Measurements from ENCODE around the gene KSR2. TPM values are rescaled to one million over a fixed set of nuclear protein-coding genes. Genes with fewer than 3 reads are reported as not detected.
"Not testable (repeated sequence)": the region's sequence is repeated elsewhere in the genome, so short reads cannot be mapped to it uniquely, and the experiment has no call there.

The KSR2 gene
- total RNA-seq, 3 donors from 2014 or later = 0.05 to 0.08 (median 0.05) TPM

- H3K9me3 Mint-ChIP-seq = peaks cover 5% of the 10 kb centered on the region
- no peak overlapping the region for H3K4me3 Mint-ChIP-seq
- H3K36me3 Mint-ChIP-seq (ENCODE audit: insufficient read depth) = no peaks in the 10 kb centered on the region
- no peaks in the 10 kb centered on the region for H3K4me1 Mint-ChIP-seq (ENCODE audit: low read depth)
- no peak for ATAC-seq
- peaks cover 2% of the 10 kb centered on the region for H3K27me3 Mint-ChIP-seq (ENCODE audit: low read depth)
- no peak for DNase-seq
These were observed 179.4 kb downstream of the KSR2 start for GRCh38 chr12:117789195-117789912.

- Mint-ChIP-seq H3K4me3 (no peak overlapping the region), H3K4me1 (ENCODE audit: low read depth) (no peaks in the 10 kb centered on the region), H3K36me3 (ENCODE audit: insufficient read depth) (no peaks in the 10 kb centered on the region), H3K9me3 (no peaks in the 10 kb centered on the region), H3K27me3 (ENCODE audit: low read depth) (peaks cover 4% of the 10 kb centered on the region)
- DNase-seq = no peak
- no peak for ATAC-seq
These were observed 190.1 kb downstream of the KSR2 start for GRCh38 chr12:117778656-117779055.

GRCh38 chr12:117774941-117775775 lies 193.6 kb downstream of the KSR2 start:
- ATAC-seq (no peak), DNase-seq (no peak)
- H3K4me3 Mint-ChIP-seq = no peak overlapping the region
- no peaks in the 10 kb centered on the region for H3K36me3 Mint-ChIP-seq (ENCODE audit: insufficient read depth)
- no peaks in the 10 kb centered on the region for H3K4me1 Mint-ChIP-seq (ENCODE audit: low read depth)
- H3K27me3 Mint-ChIP-seq (ENCODE audit: low read depth) = peaks cover 4% of the 10 kb centered on the region
- no peaks in the 10 kb centered on the region for H3K9me3 Mint-ChIP-seq

- no peak for DNase-seq
- Mint-ChIP-seq H3K4me1 (ENCODE audit: low read depth) (no peaks in the 10 kb centered on the region), H3K9me3 (peaks cover 13% of the 10 kb centered on the region), H3K4me3 (no peak overlapping the region), H3K36me3 (ENCODE audit: insufficient read depth) (no peaks in the 10 kb centered on the region), H3K27me3 (ENCODE audit: low read depth) (no peaks in the 10 kb centered on the region)
- no peak for ATAC-seq
These were observed 199.9 kb downstream of the KSR2 start for GRCh38 chr12:117768860-117769259.

GRCh38 chr12:117766008-117766407 lies 202.8 kb downstream of the KSR2 start:
- DNase-seq (no peak), ATAC-seq (no peak)
- Mint-ChIP-seq H3K36me3 (ENCODE audit: insufficient read depth) (no peaks in the 10 kb centered on the region), H3K4me1 (ENCODE audit: low read depth) (no peaks in the 10 kb centered on the region), H3K9me3 (peaks cover 13% of the 10 kb centered on the region), H3K4me3 (no peak overlapping the region), H3K27me3 (ENCODE audit: low read depth) (no peaks in the 10 kb centered on the region)

GRCh38 chr12:117762143-117762542 lies 206.6 kb downstream of the KSR2 start:
- ATAC-seq (no peak), DNase-seq (no peak)
- H3K4me1 Mint-ChIP-seq (ENCODE audit: low read depth) = no peaks in the 10 kb centered on the region
- no peaks in the 10 kb centered on the region for H3K36me3 Mint-ChIP-seq (ENCODE audit: insufficient read depth)
- H3K4me3 Mint-ChIP-seq = no peak overlapping the region
- H3K9me3 Mint-ChIP-seq = peaks cover 16% of the 10 kb centered on the region
- H3K27me3 Mint-ChIP-seq (ENCODE audit: low read depth) = no peaks in the 10 kb centered on the region

GRCh38 chr12:117761528-117762100 lies 207.2 kb downstream of the KSR2 start:
- Mint-ChIP-seq H3K4me3 (no peak overlapping the region), H3K4me1 (ENCODE audit: low read depth) (no peaks in the 10 kb centered on the region), H3K27me3 (ENCODE audit: low read depth) (no peaks in the 10 kb centered on the region), H3K9me3 (peaks cover 16% of the 10 kb centered on the region), H3K36me3 (ENCODE audit: insufficient read depth) (no peaks in the 10 kb centered on the region)
- no peak for DNase-seq
- no peak for ATAC-seq

GRCh38 chr12:117760990-117761389 lies 207.8 kb downstream of the KSR2 start:
- DNase-seq = no peak
- no peaks in the 10 kb centered on the region for H3K27me3 Mint-ChIP-seq (ENCODE audit: low read depth)
- H3K4me1 Mint-ChIP-seq (ENCODE audit: low read depth) = no peaks in the 10 kb centered on the region
- no peaks in the 10 kb centered on the region for H3K36me3 Mint-ChIP-seq (ENCODE audit: insufficient read depth)
- peaks cover 10% of the 10 kb centered on the region for H3K9me3 Mint-ChIP-seq
- no peak for ATAC-seq
- H3K4me3 Mint-ChIP-seq = no peak overlapping the region

GRCh38 chr12:117750657-117751056 lies 218.1 kb downstream of the KSR2 start:
- no peak overlapping the region for H3K4me3 Mint-ChIP-seq
- H3K27me3 Mint-ChIP-seq (ENCODE audit: low read depth) = no peaks in the 10 kb centered on the region
- H3K36me3 Mint-ChIP-seq (ENCODE audit: insufficient read depth) = no peaks in the 10 kb centered on the region
- peaks cover 10% of the 10 kb centered on the region for H3K9me3 Mint-ChIP-seq
- DNase-seq (no peak), ATAC-seq (no peak)
- H3K4me1 Mint-ChIP-seq (ENCODE audit: low read depth) = no peaks in the 10 kb centered on the region

- H3K4me3 Mint-ChIP-seq = no peak overlapping the region
- ATAC-seq = no peak
- DNase-seq = no peak
- H3K4me1 Mint-ChIP-seq (ENCODE audit: low read depth) = no peaks in the 10 kb centered on the region
- no peaks in the 10 kb centered on the region for H3K27me3 Mint-ChIP-seq (ENCODE audit: low read depth)
- peaks cover 10% of the 10 kb centered on the region for H3K9me3 Mint-ChIP-seq
- no peaks in the 10 kb centered on the region for H3K36me3 Mint-ChIP-seq (ENCODE audit: insufficient read depth)
These were observed 219.4 kb downstream of the KSR2 start for GRCh38 chr12:117749431-117749830.

GRCh38 chr12:117746358-117746757 lies 222.4 kb downstream of the KSR2 start:
- not testable (repeated sequence) for DNase-seq; H3K27me3 Mint-ChIP-seq (ENCODE audit: low read depth); H3K4me1 Mint-ChIP-seq (ENCODE audit: low read depth); H3K9me3 Mint-ChIP-seq; ATAC-seq; H3K36me3 Mint-ChIP-seq (ENCODE audit: insufficient read depth); H3K4me3 Mint-ChIP-seq

GRCh38 chr12:117744418-117744817 lies 224.4 kb downstream of the KSR2 start:
- H3K36me3 Mint-ChIP-seq (ENCODE audit: insufficient read depth) = no peaks in the 10 kb centered on the region
- H3K9me3 Mint-ChIP-seq = no peaks in the 10 kb centered on the region
- H3K4me1 Mint-ChIP-seq (ENCODE audit: low read depth) = no peaks in the 10 kb centered on the region
- no peak for DNase-seq
- no peak for ATAC-seq
- H3K4me3 Mint-ChIP-seq = no peak overlapping the region
- H3K27me3 Mint-ChIP-seq (ENCODE audit: low read depth) = no peaks in the 10 kb centered on the region

GRCh38 chr12:117743761-117744160 lies 225.0 kb downstream of the KSR2 start:
- no peaks in the 10 kb centered on the region for H3K27me3 Mint-ChIP-seq (ENCODE audit: low read depth)
- ATAC-seq (no peak), DNase-seq (no peak)
- H3K9me3 Mint-ChIP-seq = no peaks in the 10 kb centered on the region
- H3K36me3 Mint-ChIP-seq (ENCODE audit: insufficient read depth) = no peaks in the 10 kb centered on the region
- H3K4me3 Mint-ChIP-seq = no peak overlapping the region
- no peaks in the 10 kb centered on the region for H3K4me1 Mint-ChIP-seq (ENCODE audit: low read depth)

GRCh38 chr12:117742721-117743120 lies 226.1 kb downstream of the KSR2 start:
- Mint-ChIP-seq H3K4me1 (ENCODE audit: low read depth) (no peaks in the 10 kb centered on the region), H3K36me3 (ENCODE audit: insufficient read depth) (no peaks in the 10 kb centered on the region), H3K4me3 (no peak overlapping the region), H3K27me3 (ENCODE audit: low read depth) (no peaks in the 10 kb centered on the region), H3K9me3 (no peaks in the 10 kb centered on the region)
- ATAC-seq = no peak
- DNase-seq = no peak

GRCh38 chr12:117738233-117738632 lies 230.6 kb downstream of the KSR2 start:
- DNase-seq (no peak), ATAC-seq (no peak)
- no peaks in the 10 kb centered on the region for H3K4me1 Mint-ChIP-seq (ENCODE audit: low read depth)
- H3K4me3 Mint-ChIP-seq = no peak overlapping the region
- no peaks in the 10 kb centered on the region for H3K9me3 Mint-ChIP-seq
- H3K36me3 Mint-ChIP-seq (ENCODE audit: insufficient read depth) = no peaks in the 10 kb centered on the region
- no peaks in the 10 kb centered on the region for H3K27me3 Mint-ChIP-seq (ENCODE audit: low read depth)
